Stimulated activated naive CD8-positive, alpha-beta T cell treated with anti-CD3 and anti-CD28 coated beads, Interleukin-15, Interleukin-2, amounts not matched to agents 100 ng/mL and 50 ng/mL, for 24 hours (primary cell): Measurements from ENCODE around the gene SLC5A6.

Experiments used
- H3K27ac Mint-ChIP-seq: one replicate; pipeline ENCODE4 v1.8.0; 2021; ENCODE audit warnings: mild to moderate bottlenecking, mixed read lengths
- H3K27me3 Mint-ChIP-seq: one replicate; pipeline ENCODE4 v1.8.0; 2021; ENCODE audit warnings: mixed read lengths
- H3K36me3 Mint-ChIP-seq: one replicate; pipeline ENCODE4 v1.8.0; 2021; ENCODE audit warnings: low read depth, mixed read lengths
- H3K4me1 Mint-ChIP-seq: one replicate; pipeline ENCODE4 v1.8.0; 2021; ENCODE audit warnings: low read depth, mixed read lengths
- H3K4me3 Mint-ChIP-seq: one replicate; pipeline ENCODE4 v1.8.0; 2021; ENCODE audit warnings: mild to moderate bottlenecking, mixed read lengths
- H3K9me3 Mint-ChIP-seq: one replicate; pipeline ENCODE4 v1.8.0; 2021; ENCODE audit warnings: mixed read lengths

SLC5A6 gene

DNA sequence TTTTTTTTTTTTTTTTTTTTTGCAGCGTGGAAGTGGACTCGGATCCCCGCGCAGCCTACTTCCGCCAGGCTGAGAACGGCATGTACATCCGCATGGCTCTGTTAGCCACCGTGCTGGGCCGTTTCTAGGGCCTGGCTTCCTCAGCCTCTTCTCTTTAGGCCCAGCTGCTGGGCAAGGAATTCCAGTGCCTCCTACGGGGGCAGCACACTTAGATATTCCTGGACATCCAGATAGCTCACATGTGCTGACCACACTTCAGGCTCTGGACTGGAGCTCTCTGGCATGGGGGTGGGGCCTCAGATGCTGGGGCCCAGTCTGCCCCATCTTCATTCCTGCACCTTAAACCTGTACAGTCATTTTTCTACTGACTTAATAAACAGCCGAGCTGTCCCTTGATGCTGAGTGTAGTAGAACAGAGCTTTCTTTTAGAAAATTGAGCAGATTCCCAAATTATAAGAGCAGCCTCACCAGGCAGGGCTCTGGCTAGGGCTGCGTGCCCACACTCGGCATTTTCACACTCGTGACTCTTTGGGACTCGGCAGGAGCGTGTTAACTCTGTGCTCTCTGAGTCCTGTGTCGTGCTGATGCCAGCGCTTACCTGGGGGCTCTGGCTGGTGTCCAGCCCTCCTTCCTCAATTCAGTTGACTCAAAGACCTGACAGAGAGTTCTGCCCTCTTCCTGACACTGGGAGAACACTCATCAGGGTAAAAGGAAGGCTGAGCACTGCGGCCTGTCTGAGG lies 31.5 kb upstream of the SLC5A6 start:
- Mint-ChIP-seq H3K27me3 (no peaks in the 10 kb centered on the region), H3K9me3 (no peaks in the 10 kb centered on the region), H3K27ac (no peak overlapping the region), H3K4me1 (no peaks in the 10 kb centered on the region), H3K36me3 (peaks cover 45% of the 10 kb centered on the region), H3K4me3 (no peak overlapping the region)

DNA sequence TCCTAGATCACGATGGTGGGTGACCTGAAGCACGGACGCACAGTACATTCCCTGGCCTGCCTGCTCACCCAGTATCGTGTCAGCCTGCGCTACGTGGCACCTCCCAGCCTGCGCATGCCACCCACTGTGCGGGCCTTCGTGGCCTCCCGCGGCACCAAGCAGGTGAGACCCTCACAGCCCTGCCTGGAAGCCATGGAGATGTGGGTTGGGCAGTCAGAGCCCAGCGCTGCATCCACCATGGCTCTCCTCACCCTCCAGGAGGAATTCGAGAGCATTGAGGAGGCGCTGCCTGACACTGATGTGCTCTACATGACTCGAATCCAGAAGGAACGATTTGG lies 30.5 kb upstream of the SLC5A6 start:
- H3K4me3 Mint-ChIP-seq = no peak overlapping the region
- no peak overlapping the region for H3K27ac Mint-ChIP-seq
- no peaks in the 10 kb centered on the region for H3K4me1 Mint-ChIP-seq
- H3K36me3 Mint-ChIP-seq = peaks cover 53% of the 10 kb centered on the region
- no peaks in the 10 kb centered on the region for H3K27me3 Mint-ChIP-seq
- no peaks in the 10 kb centered on the region for H3K9me3 Mint-ChIP-seq

DNA sequence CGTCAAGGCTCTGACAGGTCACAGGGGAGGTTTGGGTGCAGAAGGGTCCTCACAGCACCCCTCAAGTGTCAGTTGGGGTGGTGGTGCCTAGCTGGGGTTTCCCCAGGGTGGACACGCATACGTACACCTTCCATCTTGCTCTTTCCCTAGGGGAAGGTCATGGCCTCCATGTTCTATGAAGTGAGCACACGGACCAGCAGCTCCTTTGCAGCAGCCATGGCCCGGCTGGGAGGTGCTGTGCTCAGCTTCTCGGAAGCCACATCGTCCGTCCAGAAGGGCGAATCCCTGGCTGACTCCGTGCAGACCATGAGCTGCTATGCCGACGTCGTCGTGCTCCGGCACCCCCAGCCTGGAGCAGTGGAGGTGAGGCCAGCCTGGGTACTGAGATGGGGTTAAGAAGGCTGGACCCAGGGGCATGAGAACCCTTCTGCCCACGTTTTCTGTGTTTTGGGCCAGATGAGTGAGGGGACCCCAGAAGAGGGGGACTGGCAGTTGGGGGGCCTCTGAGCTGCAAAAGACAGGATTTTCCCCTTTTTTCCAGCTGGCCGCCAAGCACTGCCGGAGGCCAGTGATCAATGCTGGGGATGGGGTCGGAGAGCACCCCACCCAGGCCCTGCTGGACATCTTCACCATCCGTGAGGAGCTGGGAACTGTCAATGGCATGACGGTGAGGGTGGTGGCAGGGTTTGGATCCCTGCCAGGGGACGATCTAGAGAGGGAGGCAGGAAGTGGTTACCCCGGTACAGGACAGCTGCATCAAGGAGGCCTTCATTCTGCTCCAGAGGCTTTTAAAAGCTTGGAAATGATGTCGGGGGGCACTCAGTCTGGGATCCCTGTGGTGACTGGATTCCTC lies 29.9 kb upstream of the SLC5A6 start:
- Mint-ChIP-seq H3K27me3 (no peaks in the 10 kb centered on the region), H3K9me3 (no peaks in the 10 kb centered on the region), H3K36me3 (peaks cover 59% of the 10 kb centered on the region), H3K4me3 (no peak overlapping the region), H3K4me1 (no peaks in the 10 kb centered on the region), H3K27ac (no peak overlapping the region)

DNA sequence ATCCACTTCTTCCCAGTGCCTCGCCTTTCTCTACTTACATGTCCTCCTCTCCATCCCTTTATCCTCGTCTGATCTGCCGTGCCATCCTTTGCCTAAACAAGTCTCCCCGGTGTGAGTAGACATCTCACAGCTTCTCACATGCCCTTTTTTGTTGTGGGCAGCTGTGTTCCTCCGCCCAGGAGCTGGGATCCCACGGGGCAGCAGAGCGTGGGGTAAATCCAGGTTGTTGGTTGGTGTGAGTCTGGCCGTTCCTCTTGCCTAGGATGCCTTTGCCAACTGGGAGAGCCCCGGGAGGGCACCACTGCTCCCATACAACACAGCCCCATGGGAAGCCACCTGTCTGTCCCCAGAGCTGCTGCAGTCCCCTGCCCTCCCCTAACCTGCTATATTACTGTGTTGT lies 28.3 kb upstream of the SLC5A6 start:
- H3K27me3 Mint-ChIP-seq = no peaks in the 10 kb centered on the region
- peaks cover 70% of the 10 kb centered on the region for H3K36me3 Mint-ChIP-seq
- H3K9me3 Mint-ChIP-seq = no peaks in the 10 kb centered on the region
- H3K4me3 Mint-ChIP-seq = no peak overlapping the region
- no peaks in the 10 kb centered on the region for H3K4me1 Mint-ChIP-seq
- no peak overlapping the region for H3K27ac Mint-ChIP-seq

DNA sequence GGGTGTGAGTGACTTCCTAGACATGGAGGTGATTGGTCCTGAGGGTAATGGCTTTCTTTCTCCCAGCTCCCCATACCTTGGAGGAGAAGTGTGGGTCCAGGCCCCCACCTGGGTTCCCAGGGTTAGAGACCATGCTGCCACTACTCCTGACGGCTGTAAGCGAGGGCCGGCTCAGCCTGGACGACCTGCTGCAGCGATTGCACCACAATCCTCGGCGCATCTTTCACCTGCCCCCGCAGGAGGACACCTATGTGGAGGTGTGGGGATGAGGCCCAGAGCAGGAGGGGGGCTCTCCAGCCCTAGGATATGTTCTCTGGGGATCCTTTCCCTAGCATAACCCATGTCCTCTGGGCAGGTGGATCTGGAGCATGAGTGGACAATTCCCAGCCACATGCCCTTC lies 26.9 kb upstream of the SLC5A6 start:
- Mint-ChIP-seq H3K4me1 (no peaks in the 10 kb centered on the region), H3K27me3 (no peaks in the 10 kb centered on the region), H3K36me3 (peaks cover 75% of the 10 kb centered on the region), H3K27ac (no peak overlapping the region), H3K9me3 (no peaks in the 10 kb centered on the region), H3K4me3 (no peak overlapping the region)

DNA sequence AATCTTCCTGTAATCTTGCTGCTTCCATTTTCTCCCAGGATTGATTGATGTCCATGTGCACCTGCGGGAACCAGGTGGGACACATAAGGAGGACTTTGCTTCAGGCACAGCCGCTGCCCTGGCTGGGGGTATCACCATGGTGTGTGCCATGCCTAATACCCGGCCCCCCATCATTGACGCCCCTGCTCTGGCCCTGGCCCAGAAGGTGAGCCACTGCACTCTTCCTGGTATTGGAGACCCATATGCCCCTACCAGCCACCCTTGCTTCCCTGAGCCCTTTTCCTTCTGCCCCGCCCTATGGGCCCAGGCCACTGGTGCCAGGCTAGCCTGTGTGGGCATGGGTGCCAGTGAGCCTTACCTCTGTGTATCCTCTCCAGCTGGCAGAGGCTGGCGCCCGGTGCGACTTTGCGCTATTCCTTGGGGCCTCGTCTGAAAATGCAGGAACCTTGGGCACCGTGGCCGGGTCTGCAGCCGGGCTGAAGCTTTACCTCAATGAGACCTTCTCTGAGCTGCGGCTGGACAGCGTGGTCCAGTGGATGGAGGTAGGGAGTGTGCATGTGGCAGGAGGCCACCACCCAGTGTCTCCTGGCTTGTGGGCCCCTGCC lies 25.4 kb upstream of the SLC5A6 start:
- Mint-ChIP-seq H3K27ac (no peak overlapping the region), H3K4me1 (no peaks in the 10 kb centered on the region), H3K36me3 (peaks cover 79% of the 10 kb centered on the region), H3K27me3 (no peaks in the 10 kb centered on the region), H3K4me3 (no peak overlapping the region), H3K9me3 (no peaks in the 10 kb centered on the region)

GRCh38 chr2:27236626-27237025 lies 24.6 kb upstream of the SLC5A6 start:
- no peak overlapping the region for H3K27ac Mint-ChIP-seq
- H3K27me3 Mint-ChIP-seq = no peaks in the 10 kb centered on the region
- H3K9me3 Mint-ChIP-seq = no peaks in the 10 kb centered on the region
- H3K4me3 Mint-ChIP-seq = no peak overlapping the region
- H3K36me3 Mint-ChIP-seq = peaks cover 80% of the 10 kb centered on the region
- H3K4me1 Mint-ChIP-seq = no peaks in the 10 kb centered on the region

DNA sequence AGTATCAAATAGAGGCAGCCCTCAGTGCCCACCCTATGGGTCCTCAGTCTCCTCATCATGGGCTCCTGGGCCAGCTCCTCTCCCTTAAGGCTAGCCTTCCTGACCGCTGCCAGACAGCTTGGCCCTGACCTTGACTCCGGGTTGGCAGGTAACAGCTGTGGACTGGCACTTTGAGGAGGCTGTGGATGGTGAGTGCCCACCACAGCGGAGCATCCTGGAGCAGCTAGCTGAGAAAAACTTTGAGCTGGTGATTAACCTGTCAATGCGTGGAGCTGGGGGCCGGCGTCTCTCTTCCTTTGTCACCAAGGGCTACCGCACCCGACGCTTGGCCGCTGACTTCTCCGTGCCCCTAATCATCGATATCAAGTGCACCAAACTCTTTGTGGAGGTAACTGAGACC lies 24.1 kb upstream of the SLC5A6 start:
- no peaks in the 10 kb centered on the region for H3K27me3 Mint-ChIP-seq
- no peaks in the 10 kb centered on the region for H3K9me3 Mint-ChIP-seq
- H3K36me3 Mint-ChIP-seq = peaks cover 80% of the 10 kb centered on the region
- H3K4me3 Mint-ChIP-seq = no peak overlapping the region
- no peak overlapping the region for H3K27ac Mint-ChIP-seq
- H3K4me1 Mint-ChIP-seq = no peaks in the 10 kb centered on the region

DNA sequence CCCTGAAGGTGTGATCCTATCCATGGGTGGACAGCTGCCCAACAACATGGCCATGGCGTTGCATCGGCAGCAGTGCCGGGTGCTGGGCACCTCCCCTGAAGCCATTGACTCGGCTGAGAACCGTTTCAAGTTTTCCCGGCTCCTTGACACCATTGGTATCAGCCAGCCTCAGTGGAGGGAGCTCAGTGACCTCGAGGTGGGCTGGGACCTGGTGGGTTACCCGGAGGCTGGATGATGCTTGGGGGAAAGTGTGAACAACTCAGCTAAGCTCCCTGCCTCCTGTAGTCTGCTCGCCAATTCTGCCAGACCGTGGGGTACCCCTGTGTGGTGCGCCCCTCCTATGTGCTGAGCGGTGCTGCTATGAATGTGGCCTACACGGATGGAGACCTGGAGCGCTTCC lies 21.3 kb upstream of the SLC5A6 start:
- Mint-ChIP-seq H3K4me3 (no peak overlapping the region), H3K27ac (no peak overlapping the region), H3K36me3 (peaks cover 77% of the 10 kb centered on the region), H3K27me3 (no peaks in the 10 kb centered on the region), H3K9me3 (no peaks in the 10 kb centered on the region), H3K4me1 (no peaks in the 10 kb centered on the region)

- no peaks in the 10 kb centered on the region for H3K27me3 Mint-ChIP-seq
- H3K4me1 Mint-ChIP-seq = no peaks in the 10 kb centered on the region
- no peak overlapping the region for H3K27ac Mint-ChIP-seq
- H3K4me3 Mint-ChIP-seq = no peak overlapping the region
- H3K9me3 Mint-ChIP-seq = no peaks in the 10 kb centered on the region
- H3K36me3 Mint-ChIP-seq = peaks cover 80% of the 10 kb centered on the region
These were observed 19.9 kb upstream of the SLC5A6 start for GRCh38 chr2:27231921-27232320.

- peaks cover 85% of the 10 kb centered on the region for H3K36me3 Mint-ChIP-seq
- no peak overlapping the region for H3K27ac Mint-ChIP-seq
- no peaks in the 10 kb centered on the region for H3K27me3 Mint-ChIP-seq
- H3K9me3 Mint-ChIP-seq = no peaks in the 10 kb centered on the region
- no peak overlapping the region for H3K4me3 Mint-ChIP-seq
- no peaks in the 10 kb centered on the region for H3K4me1 Mint-ChIP-seq
These were observed 15.4 kb upstream of the SLC5A6 start for GRCh38 chr2:27227501-27227900.

GRCh38 chr2:27225526-27225925 lies 13.5 kb upstream of the SLC5A6 start:
- Mint-ChIP-seq H3K9me3 (no peaks in the 10 kb centered on the region), H3K4me1 (peaks cover 6% of the 10 kb centered on the region), H3K27ac (no peak overlapping the region), H3K4me3 (no peak overlapping the region), H3K36me3 (peaks cover 83% of the 10 kb centered on the region), H3K27me3 (no peaks in the 10 kb centered on the region)

GRCh38 chr2:27223416-27223815 lies 11.3 kb upstream of the SLC5A6 start:
- peaks cover 86% of the 10 kb centered on the region for H3K36me3 Mint-ChIP-seq
- no peaks in the 10 kb centered on the region for H3K9me3 Mint-ChIP-seq
- no peaks in the 10 kb centered on the region for H3K27me3 Mint-ChIP-seq
- H3K4me3 Mint-ChIP-seq = no peak overlapping the region
- no peak overlapping the region for H3K27ac Mint-ChIP-seq
- peaks cover 22% of the 10 kb centered on the region for H3K4me1 Mint-ChIP-seq

DNA sequence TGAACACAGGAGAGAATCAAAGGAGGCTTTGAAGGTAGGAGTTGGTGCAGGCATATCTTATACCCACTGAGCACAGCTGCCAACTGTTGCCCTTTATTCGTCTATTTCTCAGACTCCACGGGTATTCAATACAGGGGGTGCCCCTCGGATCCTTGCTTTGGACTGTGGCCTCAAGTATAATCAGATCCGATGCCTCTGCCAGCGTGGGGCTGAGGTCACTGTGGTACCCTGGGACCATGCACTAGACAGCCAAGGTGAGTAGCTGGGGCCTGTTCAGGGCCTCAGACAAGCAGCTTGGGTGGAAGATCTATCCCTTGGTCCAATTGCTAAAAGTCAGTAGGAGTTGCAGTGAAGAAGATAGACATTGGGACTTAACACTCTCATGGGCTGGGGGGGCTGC lies 10.3 kb upstream of the SLC5A6 start:
- peaks cover 86% of the 10 kb centered on the region for H3K36me3 Mint-ChIP-seq
- H3K4me3 Mint-ChIP-seq = no peak overlapping the region
- peaks cover 27% of the 10 kb centered on the region for H3K4me1 Mint-ChIP-seq
- H3K27me3 Mint-ChIP-seq = no peaks in the 10 kb centered on the region
- H3K27ac Mint-ChIP-seq = no peak overlapping the region
- no peaks in the 10 kb centered on the region for H3K9me3 Mint-ChIP-seq

DNA sequence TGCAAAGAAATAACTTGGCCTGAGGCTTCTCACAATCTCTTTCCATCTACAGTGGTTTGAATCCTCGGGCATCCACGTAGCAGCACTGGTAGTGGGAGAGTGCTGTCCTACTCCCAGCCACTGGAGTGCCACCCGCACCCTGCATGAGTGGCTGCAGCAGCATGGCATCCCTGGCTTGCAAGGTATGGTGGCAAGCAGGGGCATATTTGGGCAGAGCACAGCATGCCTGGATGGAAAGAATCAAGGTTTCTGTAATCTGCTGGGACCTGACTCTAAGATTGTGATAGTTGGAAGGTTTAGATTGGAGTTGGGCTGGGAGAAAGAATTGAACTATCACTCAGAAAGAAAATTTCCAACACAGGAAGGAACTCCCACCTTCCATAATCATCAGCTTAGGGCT lies 9.1 kb upstream of the SLC5A6 start:
- Mint-ChIP-seq H3K4me1 (peaks cover 37% of the 10 kb centered on the region), H3K9me3 (no peaks in the 10 kb centered on the region), H3K27me3 (no peaks in the 10 kb centered on the region), H3K27ac (no peak overlapping the region), H3K4me3 (no peak overlapping the region), H3K36me3 (peaks cover 84% of the 10 kb centered on the region)
